Measurements from ENCODE around the gene PREPL.

- TF ChIP-seq EP300 (IDR thresholded peaks at IDR 0.05): no peak
- TF ChIP-seq POLR2A (IDR thresholded peaks at IDR 0.05; ENCODE audit: low read depth): no peak
- TF ChIP-seq CTCF (IDR thresholded peaks at IDR 0.05): no peak
Observed at GRCh38 chr2:44369392-44369791, 8.1 kb upstream of the PREPL start.
